Measurements from ENCODE around the gene DENND1B. TPM values are rescaled to one million over a fixed set of nuclear protein-coding genes. Genes with fewer than 3 reads are reported as not detected.

Gene DENND1B
- total RNA-seq, 2 experiments from 2014 or later: 10.8 to 12.7 TPM

GRCh38 chr1:197786280-197786679 lies 11.0 kb upstream of the DENND1B start:
- POLR2A ChIA-PET: no interaction called here
- DNase-seq (no peak), ATAC-seq (no peak)
- intact Hi-C loops (cut with micrococcal nuclease): no loop called here
- H3K4me3 Mint-ChIP-seq: no peak overlapping the region
- no peaks in the 10 kb centered on the region for H3K36me3 Mint-ChIP-seq (ENCODE audit: low read depth)
- no peak overlapping the region for H3K27ac Mint-ChIP-seq
- no peaks in the 10 kb centered on the region for H3K4me1 Mint-ChIP-seq (ENCODE audit: low read depth)
- H3K9me3 Mint-ChIP-seq: no peaks in the 10 kb centered on the region
- H3K27me3 Mint-ChIP-seq: no peaks in the 10 kb centered on the region
- no peak for TF ChIP-seq CTCF (IDR thresholded peaks at IDR 0.05)
- CTCF ChIA-PET: interaction anchor here (0.7 to 0.9 kb wide), 2 partner anchors 10 to 82 kb away, joined by 3 read pairs; no protein-coding TSS in a partner anchor

GRCh38 chr1:197783510-197783948 lies 8.2 kb upstream of the DENND1B start:
- no peak overlapping the region for H3K4me3 Mint-ChIP-seq
- no peak for ATAC-seq
- peaks cover 3% of the 10 kb centered on the region for H3K36me3 Mint-ChIP-seq (ENCODE audit: low read depth)
- no peak for TF ChIP-seq CTCF (IDR thresholded peaks at IDR 0.05)
- H3K27me3 Mint-ChIP-seq: no peaks in the 10 kb centered on the region
- H3K4me1 Mint-ChIP-seq (ENCODE audit: low read depth): peaks cover 9% of the 10 kb centered on the region
- intact Hi-C loops (cut with micrococcal nuclease): no loop called here
- ChIA-PET POLR2A (interaction anchor here (1.2 kb wide), 1 partner anchor 18 kb away, joined by 3 read pairs; no protein-coding TSS in a partner anchor), CTCF (no interaction called here)
- H3K27ac Mint-ChIP-seq: no peak overlapping the region
- H3K9me3 Mint-ChIP-seq: peaks cover 4% of the 10 kb centered on the region
- DNase-seq: no peak

GRCh38 chr1:197782722-197783360 lies 7.6 kb upstream of the DENND1B start:
- Mint-ChIP-seq H3K27ac (no peak overlapping the region), H3K4me1 (ENCODE audit: low read depth) (peaks cover 15% of the 10 kb centered on the region), H3K27me3 (no peaks in the 10 kb centered on the region), H3K36me3 (ENCODE audit: low read depth) (peaks cover 3% of the 10 kb centered on the region), H3K9me3 (peaks cover 4% of the 10 kb centered on the region), H3K4me3 (no peak overlapping the region)
- no peak for DNase-seq
- intact Hi-C loops (cut with micrococcal nuclease): no loop called here
- no peak for ATAC-seq
- CTCF ChIA-PET: no interaction called here
- POLR2A ChIA-PET: interaction anchor here (1.2 kb wide), 1 partner anchor 18 kb away, joined by 3 read pairs; no protein-coding TSS in a partner anchor
- TF ChIP-seq CTCF (IDR thresholded peaks at IDR 0.05): no peak

DNA sequence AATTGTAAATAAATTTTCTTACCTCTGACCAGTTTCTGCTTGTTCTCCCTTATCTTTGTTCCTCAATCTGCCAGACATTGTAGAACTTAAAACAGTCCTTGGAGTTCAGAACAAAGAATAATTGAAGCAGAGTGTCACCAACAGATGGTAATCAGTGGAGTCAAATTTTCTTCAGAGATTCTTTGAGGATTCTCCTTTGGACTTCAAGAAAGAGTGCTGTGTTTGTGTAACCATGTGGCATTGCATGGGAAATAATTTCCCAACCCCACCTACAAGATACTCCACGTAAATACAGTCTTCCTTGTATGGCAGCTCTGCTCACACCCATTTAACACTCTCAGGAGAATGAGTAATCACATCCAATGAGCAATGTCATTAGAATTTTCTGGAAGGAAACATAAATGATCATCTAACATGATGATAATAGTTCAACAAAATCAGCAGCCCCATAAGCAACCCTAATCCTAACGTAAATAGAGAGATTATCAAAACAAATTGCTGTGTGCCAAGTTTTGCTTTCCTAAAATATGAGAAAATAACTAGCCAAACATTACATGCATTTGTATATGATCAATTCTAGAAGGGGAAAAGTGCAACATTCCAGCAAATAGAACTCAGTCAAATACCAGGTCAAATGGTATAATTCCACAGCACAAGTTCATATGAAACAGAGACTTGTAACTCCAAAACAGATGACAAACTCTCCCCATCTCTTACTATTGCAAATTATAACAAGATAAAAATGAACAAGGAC lies 6.9 kb upstream of the DENND1B start:
- no peaks in the 10 kb centered on the region for H3K27me3 Mint-ChIP-seq
- CTCF ChIA-PET: no interaction called here
- no peak overlapping the region for H3K4me3 Mint-ChIP-seq
- POLR2A ChIA-PET: no interaction called here
- DNase-seq (no peak), ATAC-seq (no peak)
- peaks cover 4% of the 10 kb centered on the region for H3K9me3 Mint-ChIP-seq
- peaks cover 3% of the 10 kb centered on the region for H3K36me3 Mint-ChIP-seq (ENCODE audit: low read depth)
- TF ChIP-seq CTCF (IDR thresholded peaks at IDR 0.05): no peak
- intact Hi-C loops (cut with micrococcal nuclease): no loop called here
- peaks cover 22% of the 10 kb centered on the region for H3K4me1 Mint-ChIP-seq (ENCODE audit: low read depth)
- H3K27ac Mint-ChIP-seq: no peak overlapping the region

- no peak overlapping the region for H3K27ac Mint-ChIP-seq
Observed at GRCh38 chr1:197779921-197780320, 4.6 kb upstream of the DENND1B start.

More at GRCh38 chr1:197779921-197780320, 4.6 kb upstream of the DENND1B start:
- ATAC-seq (no peak), DNase-seq (no peak)
- POLR2A ChIA-PET: no interaction called here
- Mint-ChIP-seq H3K36me3 (ENCODE audit: low read depth) (peaks cover 3% of the 10 kb centered on the region), H3K27me3 (no peaks in the 10 kb centered on the region), H3K4me3 (no peak overlapping the region), H3K4me1 (ENCODE audit: low read depth) (peaks cover 37% of the 10 kb centered on the region), H3K9me3 (peaks cover 4% of the 10 kb centered on the region)
- intact Hi-C loops (cut with micrococcal nuclease): loop anchor here (5.0 to 10.0 kb wide), 2 partner anchors 135 to 387 kb away; partner anchors contain the start of gene LHX9
- CTCF ChIA-PET: interaction anchor here (1.1 to 1.2 kb wide), 2 partner anchors 19 to 84 kb away, joined by 3 read pairs; no protein-coding TSS in a partner anchor
- no peak for TF ChIP-seq CTCF (IDR thresholded peaks at IDR 0.05)
